T47D (cell line): ENCODE measurements around the gene SWAP70.

ENCODE experiments used
- DNase-seq, 2 experiments: peaks; one replicate each; pipeline versions ENCODE4 v3.0.0 to v3.0.0-alpha.2; 2011 to 2012; ENCODE audit warnings: low read depth in 1 of 2, low spot score in 1 of 2
- JUND ChIP-seq: IDR thresholded peaks from 2 replicates; pipeline ENCODE4 v1.6.1; 2012; ENCODE audit warnings: low read depth
- in situ Hi-C: cut with HindIII; loops from 2 replicates; pipeline ENCODE4 v1.10.0; 2016; ENCODE audit warnings: low sequenced_read_pairs, low pct_unique_long_range_greater_than_20kb

Gene SWAP70

GRCh38 chr11:9790703-9791102 lies 126.8 kb downstream of the SWAP70 start:
- in situ Hi-C loops, result no loop called here
- no peak for TF ChIP-seq JUND
- no peak for DNase-seq

GRCh38 chr11:9796266-9796665 lies 132.4 kb downstream of the SWAP70 start:
- DNase-seq, result no peak
- no peak for TF ChIP-seq JUND
- in situ Hi-C loops, result no loop called here

- no peak for DNase-seq
- no peak for TF ChIP-seq JUND
- in situ Hi-C loops, result no loop called here
Observed at GRCh38 chr11:9796854-9797253, 133.0 kb downstream of the SWAP70 start.

GRCh38 chr11:9797300-9797699 lies 133.4 kb downstream of the SWAP70 start:
- no peak for TF ChIP-seq JUND
- no peak for DNase-seq
- in situ Hi-C loops, result no loop called here

- no peak for TF ChIP-seq JUND
- in situ Hi-C loops, result no loop called here
- no peak for DNase-seq
Observed at GRCh38 chr11:9799886-9800285, 136.0 kb downstream of the SWAP70 start.

GRCh38 chr11:9802291-9802861 lies 138.5 kb downstream of the SWAP70 start:
- in situ Hi-C loops, result no loop called here
- DNase-seq, result peak in 1 of 2 experiments; percentile 7

More at GRCh38 chr11:9802291-9802861, 138.5 kb downstream of the SWAP70 start:
- TF ChIP-seq JUND, result no peak
